NCI-H748 (cell line): ENCODE data around the gene ANKDD1A.

Experiments
- DNase-seq: peaks from one replicate; lab custom pipeline; 2025; ENCODE audit not compliant: unreplicated experiment; lab: John Stamatoyannopoulos, UW

ANKDD1A gene

GRCh38 chr15:64911311-64912186 lies at the start of gene ANKDD1A:
Gene ANKDD1A, plus strand, starts transcription at chr15:64911902. Its CDS starts 29 bp downstream, at chr15:64911931.
- DNase-seq, result peak; percentile 77

GRCh38 chr15:64861960-64862359 lies 49.7 kb upstream of the ANKDD1A start:
- DNase-seq, result no peak

- DNase-seq, result no peak
Measured at GRCh38 chr15:64862408-64862807, 49.3 kb upstream of the ANKDD1A start.

GRCh38 chr15:64864068-64864467 lies 47.6 kb upstream of the ANKDD1A start:
- no peak for DNase-seq

- DNase-seq, result no peak
Measured at GRCh38 chr15:64865126-64865997, 46.3 kb upstream of the ANKDD1A start.

- no peak for DNase-seq
Measured at GRCh38 chr15:64865998-64866520, 45.6 kb upstream of the ANKDD1A start.

GRCh38 chr15:64869501-64869900 lies 42.2 kb upstream of the ANKDD1A start:
- no peak for DNase-seq

- DNase-seq, result no peak
Measured at GRCh38 chr15:64870353-64870752, 41.3 kb upstream of the ANKDD1A start.

GRCh38 chr15:64875641-64876223 lies 36.0 kb upstream of the ANKDD1A start:
- DNase-seq, result no peak

GRCh38 chr15:64877435-64877834 lies 34.3 kb upstream of the ANKDD1A start:
- no peak for DNase-seq

GRCh38 chr15:64878705-64879104 lies 33.0 kb upstream of the ANKDD1A start:
- no peak for DNase-seq

- no peak for DNase-seq
Measured at GRCh38 chr15:64883100-64883581, 28.6 kb upstream of the ANKDD1A start.

- DNase-seq, result peak; percentile 32
Measured at GRCh38 chr15:64883997-64884511, 27.6 kb upstream of the ANKDD1A start.

GRCh38 chr15:64884679-64885078 lies 27.0 kb upstream of the ANKDD1A start:
- no peak for DNase-seq

GRCh38 chr15:64888336-64888735 lies 23.4 kb upstream of the ANKDD1A start:
- no peak for DNase-seq

GRCh38 chr15:64891561-64891960 lies 20.1 kb upstream of the ANKDD1A start:
- no peak for DNase-seq

- no peak for DNase-seq
Measured at GRCh38 chr15:64892847-64893403, 18.8 kb upstream of the ANKDD1A start.

GRCh38 chr15:64893481-64894394 lies 18.0 kb upstream of the ANKDD1A start:
- no peak for DNase-seq

- no peak for DNase-seq
Measured at GRCh38 chr15:64894395-64895056, 17.2 kb upstream of the ANKDD1A start.
